ENCODE results near the gene NKPD1.

The NKPD1 gene

GRCh38 chr19:45142726-45143110, 18.1 kb downstream of the NKPD1 start:
- DNase-seq (ENCODE audit: extremely low spot score, insufficient read length, low read depth) (no peak), FAIRE-seq (no peak)

- no peak for FAIRE-seq
- DNase-seq (ENCODE audit: extremely low spot score, insufficient read length, low read depth), result no peak
Measured at GRCh38 chr19:45142016-45142725, 18.6 kb downstream of the NKPD1 start.

- DNase-seq (ENCODE audit: extremely low spot score, insufficient read length, low read depth) (no peak), FAIRE-seq (no peak)
Measured at GRCh38 chr19:45141203-45141900, 19.4 kb downstream of the NKPD1 start.

GRCh38 chr19:45140533-45140932, 20.2 kb downstream of the NKPD1 start:
- no peak for FAIRE-seq
- DNase-seq (ENCODE audit: extremely low spot score, insufficient read length, low read depth), result no peak

GRCh38 chr19:45140144-45140503, 20.7 kb downstream of the NKPD1 start:
- FAIRE-seq (no peak), DNase-seq (ENCODE audit: extremely low spot score, insufficient read length, low read depth) (no peak)

- DNase-seq (ENCODE audit: extremely low spot score, insufficient read length, low read depth) (no peak), FAIRE-seq (no peak)
Measured at GRCh38 chr19:45139286-45140143, 21.3 kb downstream of the NKPD1 start.

GRCh38 chr19:45138303-45138751, 22.5 kb downstream of the NKPD1 start:
- FAIRE-seq (no peak), DNase-seq (ENCODE audit: extremely low spot score, insufficient read length, low read depth) (no peak)

GRCh38 chr19:45137179-45137761, 23.5 kb downstream of the NKPD1 start:
- DNase-seq (ENCODE audit: extremely low spot score, insufficient read length, low read depth) (peak; percentile 75), FAIRE-seq (peak; percentile 99)

- FAIRE-seq, result peak; percentile 80
- no peak for DNase-seq (ENCODE audit: extremely low spot score, insufficient read length, low read depth)
Measured at GRCh38 chr19:45136507-45137178, 24.1 kb downstream of the NKPD1 start.

GRCh38 chr19:45135176-45135885, 25.5 kb downstream of the NKPD1 start:
- no peak for FAIRE-seq

GRCh38 chr19:45133661-45134060, 27.1 kb downstream of the NKPD1 start:
- DNase-seq (ENCODE audit: extremely low spot score, insufficient read length, low read depth) (no peak), FAIRE-seq (no peak)

More at GRCh38 chr19:45135176-45135885, 25.5 kb downstream of the NKPD1 start:
- DNase-seq (ENCODE audit: extremely low spot score, insufficient read length, low read depth), result no peak

- no peak for FAIRE-seq
- DNase-seq (ENCODE audit: extremely low spot score, insufficient read length, low read depth), result no peak
Measured at GRCh38 chr19:45130888-45131615, 29.7 kb downstream of the NKPD1 start.

GRCh38 chr19:45130236-45130635, 30.5 kb downstream of the NKPD1 start:
- no peak for FAIRE-seq
- DNase-seq (ENCODE audit: extremely low spot score, insufficient read length, low read depth), result no peak

GRCh38 chr19:45128806-45129205, 32.0 kb downstream of the NKPD1 start:
- DNase-seq (ENCODE audit: extremely low spot score, insufficient read length, low read depth), result no peak

GRCh38 chr19:45128146-45128545, 32.6 kb downstream of the NKPD1 start:
- DNase-seq (ENCODE audit: extremely low spot score, insufficient read length, low read depth), result no peak
- FAIRE-seq, result no peak

More at GRCh38 chr19:45128806-45129205, 32.0 kb downstream of the NKPD1 start:
- FAIRE-seq, result no peak

GRCh38 chr19:45126654-45127053, 34.1 kb downstream of the NKPD1 start:
- no peak for FAIRE-seq

GRCh38 chr19:45125975-45126493, 34.7 kb downstream of the NKPD1 start:
- peak; percentile 94 for FAIRE-seq
- no peak for DNase-seq (ENCODE audit: extremely low spot score, insufficient read length, low read depth)

More at GRCh38 chr19:45126654-45127053, 34.1 kb downstream of the NKPD1 start:
- DNase-seq (ENCODE audit: extremely low spot score, insufficient read length, low read depth), result no peak

GRCh38 chr19:45125360-45125759, 35.4 kb downstream of the NKPD1 start:
- FAIRE-seq, result no peak

More at GRCh38 chr19:45125360-45125759, 35.4 kb downstream of the NKPD1 start:
- no peak for DNase-seq (ENCODE audit: extremely low spot score, insufficient read length, low read depth)
